ENCODE results near the gene TRPV4.
A peak's percentile ranks its signal among the peaks of the same experiment; 100 is the strongest.
"Not testable (repeated sequence)": the region's sequence is repeated elsewhere in the genome, so short reads cannot be mapped to it uniquely, and the experiment has no call there.

TRPV4 gene

DNA sequence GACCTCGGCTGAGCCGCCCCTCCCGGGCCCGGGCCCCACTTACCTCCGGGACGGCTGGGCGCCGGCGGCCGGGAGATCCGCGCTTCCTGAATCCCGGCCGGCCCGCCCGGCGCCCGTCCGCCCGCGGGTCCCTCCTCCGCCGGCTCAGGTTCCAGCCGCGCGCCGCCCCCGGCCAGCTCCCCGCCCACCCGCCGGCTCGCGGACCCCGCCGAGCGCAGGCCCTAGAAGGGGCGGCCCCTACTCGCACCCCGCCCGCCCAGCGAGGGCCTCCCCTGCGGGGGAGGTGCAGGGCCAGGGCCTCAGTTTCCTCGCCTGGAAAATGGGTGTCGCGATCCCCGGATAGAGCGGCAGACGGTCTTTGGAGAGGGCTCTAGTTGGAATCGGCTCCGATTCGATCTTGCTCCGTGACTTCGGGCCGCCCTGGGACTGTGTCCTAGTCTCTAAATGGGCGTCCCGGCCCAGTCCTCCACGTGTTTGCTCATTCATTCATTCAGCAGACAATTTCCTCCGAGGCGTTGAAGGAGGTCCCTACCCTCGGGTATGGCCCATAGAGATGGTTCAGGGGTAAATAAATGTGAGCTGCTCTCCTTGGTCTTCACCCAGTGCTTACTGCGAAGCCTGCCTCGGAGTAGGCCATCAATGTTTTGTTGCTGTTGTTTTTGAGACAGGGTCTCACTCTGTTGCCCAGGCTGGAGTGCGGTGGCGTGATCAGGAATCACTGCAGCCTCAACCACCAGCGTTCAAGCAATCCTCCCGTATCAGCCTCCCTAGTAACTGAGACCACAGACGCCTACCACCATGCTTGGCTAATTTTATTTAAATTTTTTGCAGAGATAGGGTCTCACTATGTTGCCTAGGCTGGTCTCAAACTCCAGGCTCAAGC lies at the start of gene TRPV4:
TSS of gene TRPV4 (minus strand) at position 92 of the 883 bp plus-strand sequence. CDS start 18,602 bp downstream, outside the sequence.
- DNase-seq = peak; percentile 79

DNA sequence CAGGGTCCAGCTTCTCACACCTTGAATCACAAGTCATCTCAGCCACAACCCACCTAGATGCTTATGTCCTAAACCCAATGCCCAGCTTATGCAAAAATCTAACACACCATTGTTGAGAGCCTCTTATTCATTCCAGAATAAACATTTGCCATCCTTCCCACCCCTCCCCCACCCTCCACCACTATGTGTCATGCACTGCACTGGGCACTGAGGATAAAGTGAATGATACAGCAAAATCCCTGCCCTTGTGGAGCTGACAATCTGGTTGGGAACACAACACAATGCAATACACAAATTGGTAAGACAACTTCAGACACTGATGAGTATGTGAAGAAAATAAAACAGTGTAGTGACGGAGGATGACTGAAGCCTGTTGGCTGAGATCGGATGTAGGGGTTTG lies 48.6 kb upstream of the TRPV4 start:
- no peak for DNase-seq

DNA sequence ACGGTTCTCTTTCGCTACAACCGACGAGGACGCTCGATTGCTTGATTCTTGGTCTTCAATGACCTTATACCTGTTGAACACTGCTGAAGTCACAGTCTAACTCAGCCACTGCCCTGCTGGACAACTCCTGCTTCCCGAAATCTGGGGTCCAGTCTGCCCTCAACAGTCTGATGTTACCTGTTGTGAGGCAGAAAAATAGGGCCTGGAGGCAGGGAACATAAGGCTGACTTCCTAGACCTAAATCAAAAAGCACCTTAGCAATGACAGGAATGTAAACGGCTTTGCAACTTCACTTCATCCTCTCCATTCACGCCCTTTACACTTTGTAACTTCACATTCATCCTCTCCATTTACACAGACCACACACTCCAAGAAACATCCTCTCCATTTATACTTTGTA lies 47.7 kb upstream of the TRPV4 start:
- no peak for DNase-seq

DNA sequence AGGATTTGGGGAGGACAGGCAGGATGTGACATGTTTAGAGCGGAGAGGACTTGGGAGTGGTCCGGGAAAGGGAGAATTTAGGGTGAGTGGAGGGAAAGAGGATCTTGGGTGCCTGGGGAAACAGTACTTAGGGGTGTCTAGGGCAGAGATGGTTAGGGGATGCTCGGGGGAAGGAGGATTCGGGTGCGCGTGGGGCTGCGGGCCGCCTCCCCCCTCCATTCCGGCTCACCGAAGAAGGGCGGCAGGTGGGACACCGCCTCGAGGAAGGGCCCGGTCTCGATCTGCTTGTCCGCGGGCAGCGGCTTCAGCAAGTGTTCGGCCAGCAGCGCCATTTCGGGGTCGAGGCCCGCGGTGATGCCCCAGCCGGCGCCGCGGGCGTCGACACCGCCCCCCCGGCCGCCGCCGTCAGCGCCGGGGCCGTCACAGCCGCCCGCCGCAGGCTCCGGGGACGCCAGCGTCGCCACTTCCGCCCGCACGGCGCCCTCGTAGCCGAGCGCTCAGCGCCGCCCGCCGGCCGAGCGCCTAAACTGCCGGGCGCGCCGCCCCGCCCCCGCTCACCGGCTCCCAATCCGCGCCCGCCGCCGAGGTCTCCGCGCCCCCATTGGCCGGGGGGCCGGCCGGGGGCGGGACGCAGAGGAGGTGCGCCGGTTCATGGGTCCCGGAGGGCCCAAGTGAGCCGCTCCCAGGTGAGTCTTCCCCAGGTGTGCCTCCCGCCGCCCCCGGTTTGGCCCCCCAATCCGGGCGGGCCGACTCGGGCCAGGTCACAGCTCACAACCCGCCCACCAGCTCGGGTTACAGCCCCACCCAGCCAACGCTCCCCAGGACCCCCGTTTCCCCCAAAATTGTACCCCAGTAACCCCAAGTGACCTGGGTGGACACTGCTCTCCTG lies 47.1 kb upstream of the TRPV4 start, which contains the start of gene GLTP:
TSS of gene GLTP (minus strand) at position 499 of the 889 bp plus-strand sequence. CDS start at position 332, 167 bp downstream.
- DNase-seq = peak; percentile 90

DNA sequence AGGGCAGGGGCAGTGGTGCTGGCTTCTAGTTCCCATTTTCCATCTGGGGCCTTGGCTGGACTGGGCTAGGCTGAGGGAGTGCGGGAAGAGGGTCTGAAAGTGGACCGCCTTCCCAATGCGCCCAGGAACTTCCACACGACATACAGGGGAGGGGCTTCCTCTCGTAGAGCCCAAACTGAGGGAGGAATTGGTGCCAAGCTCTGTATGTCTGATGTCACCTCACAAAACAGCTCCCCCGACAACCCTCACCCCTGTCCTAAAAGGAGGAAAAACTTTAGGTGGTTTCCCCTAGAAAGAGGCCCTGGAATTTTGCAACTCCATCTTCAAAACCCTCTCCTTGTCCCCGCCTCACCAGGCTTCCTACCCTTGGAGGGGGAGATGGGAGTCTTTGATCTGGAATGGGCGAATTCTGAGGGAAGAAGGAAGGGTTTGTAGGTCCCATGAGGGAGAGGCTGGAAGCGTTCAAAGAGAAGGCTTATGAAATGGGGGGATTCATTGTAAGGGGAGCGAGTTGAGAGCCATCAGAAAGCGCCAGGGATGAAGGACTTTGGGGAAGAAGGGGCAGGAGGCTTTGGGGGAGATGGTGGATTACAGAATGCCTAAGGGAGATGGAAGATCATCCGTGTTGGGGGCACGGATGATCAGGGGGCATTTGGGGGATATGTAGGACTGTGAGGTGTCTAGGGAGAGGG lies 46.3 kb upstream of the TRPV4 start:
- DNase-seq = peak; percentile 55

DNA sequence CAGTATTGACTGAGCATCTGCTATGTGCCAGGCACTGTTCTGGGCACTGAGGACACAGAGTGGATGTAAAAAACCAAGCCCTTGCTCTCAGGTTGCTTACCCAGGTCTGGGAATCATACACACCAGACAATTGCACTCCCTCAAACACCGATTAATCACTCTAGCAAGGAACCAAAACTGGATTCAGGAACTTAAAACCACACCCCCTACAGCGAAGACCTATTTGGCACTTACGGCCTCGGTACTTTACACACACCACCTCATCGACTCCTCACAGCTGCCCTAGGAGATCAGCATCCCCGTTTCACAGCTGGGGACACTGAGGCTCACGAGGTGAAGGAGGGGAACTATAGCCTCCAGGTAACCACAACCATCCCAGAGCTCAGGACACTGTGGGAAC lies 45.6 kb upstream of the TRPV4 start:
- no peak for DNase-seq

DNA sequence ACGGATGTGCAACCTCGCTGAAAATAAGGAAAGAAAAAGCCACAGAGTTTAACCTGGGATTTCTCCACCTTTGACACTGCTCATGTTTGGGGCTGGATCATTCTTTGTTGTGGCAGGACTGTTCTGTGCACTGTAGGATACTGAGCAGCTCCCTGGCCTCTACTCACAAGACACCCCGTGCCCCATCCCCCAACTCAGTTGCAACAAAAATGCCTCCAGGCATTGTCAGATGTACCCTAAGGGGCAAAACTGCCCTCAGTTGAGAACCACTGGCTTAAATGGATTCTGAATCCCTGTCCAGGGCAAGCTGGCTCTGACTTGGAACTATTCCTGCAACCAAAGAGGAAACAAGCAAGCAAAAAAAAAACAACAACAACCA lies 45.0 kb upstream of the TRPV4 start:
- DNase-seq = no peak

DNA sequence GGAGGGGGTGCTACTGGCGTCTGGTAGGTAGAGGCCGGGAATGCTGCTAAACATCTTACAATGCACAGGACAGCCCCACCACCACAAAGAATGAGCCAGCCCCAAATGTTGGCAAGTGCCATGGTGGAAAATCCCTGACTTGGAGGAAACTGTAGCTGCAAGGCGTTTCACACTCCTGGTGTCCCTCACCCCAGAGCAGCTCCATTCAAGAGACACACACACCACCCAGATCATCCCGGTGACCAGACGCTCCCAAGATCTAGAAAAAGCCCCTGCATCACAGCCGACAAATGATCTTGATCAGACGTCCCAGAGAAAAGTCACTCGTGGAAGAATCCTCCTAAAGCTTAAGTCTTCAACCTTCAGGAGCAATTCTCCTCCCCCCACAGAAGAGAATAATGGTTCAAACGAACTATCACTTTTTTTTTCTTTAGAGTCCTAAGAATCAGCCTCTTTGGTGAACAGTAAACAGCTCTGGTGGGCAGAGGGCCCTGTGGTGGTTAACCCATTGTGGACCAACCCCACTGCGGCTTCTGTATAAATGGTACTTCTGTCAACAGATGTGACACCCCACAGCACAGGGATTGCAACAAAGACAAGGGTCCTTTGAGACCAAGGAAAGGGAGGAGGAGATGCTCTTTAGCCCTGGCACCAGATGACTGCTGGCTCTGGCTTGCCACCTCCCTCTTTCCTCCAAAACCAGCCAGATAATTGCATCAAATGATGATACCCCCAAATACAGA lies 44.5 kb upstream of the TRPV4 start:
- no peak for DNase-seq

DNA sequence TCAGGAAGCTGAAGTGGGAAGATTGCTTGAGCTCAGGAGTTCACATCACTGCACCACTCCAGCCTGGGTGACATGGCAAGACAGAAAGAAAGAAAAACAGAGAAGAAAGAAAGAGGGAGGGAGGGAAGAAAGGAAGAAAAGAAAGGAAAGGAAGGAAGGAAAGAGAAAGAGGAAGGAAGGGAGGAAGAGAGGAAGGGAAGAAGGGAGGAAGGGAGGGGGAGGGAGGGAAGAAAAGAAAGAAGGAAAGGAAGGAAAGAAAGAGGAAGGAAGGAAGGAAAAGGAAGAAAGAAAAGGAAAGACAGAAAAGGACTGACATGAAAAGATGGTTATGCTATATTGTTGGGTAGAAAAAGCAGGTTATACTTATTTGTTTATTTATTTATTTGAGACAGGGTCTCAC lies 43.2 kb upstream of the TRPV4 start:
- DNase-seq = no peak

DNA sequence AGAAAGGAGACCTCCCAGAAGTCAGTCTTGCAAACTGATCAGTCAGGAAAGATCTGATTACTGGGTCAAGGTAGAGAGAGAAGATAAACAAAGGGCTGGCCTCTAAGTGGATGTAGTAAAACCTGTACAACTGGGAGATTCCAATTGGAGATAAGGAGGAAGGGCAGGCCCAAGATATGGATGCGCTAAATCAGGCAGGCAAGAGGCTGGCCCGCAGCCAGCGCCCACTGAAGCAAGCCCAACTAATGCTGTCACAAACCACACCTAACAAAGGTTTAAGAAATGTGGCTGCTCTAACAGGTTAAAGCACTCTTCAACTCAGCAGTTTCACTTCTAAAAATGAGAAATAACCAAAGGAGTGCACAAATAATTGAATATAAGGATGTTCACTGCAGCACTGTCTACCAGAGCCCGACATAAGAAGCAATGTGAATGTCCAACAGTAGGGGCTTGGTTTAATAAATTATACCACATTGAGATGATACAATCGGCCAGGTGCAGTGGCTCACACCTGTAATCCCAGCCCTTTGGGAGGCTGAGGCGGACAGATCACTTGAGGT lies 42.5 kb upstream of the TRPV4 start:
- DNase-seq = no peak

DNA sequence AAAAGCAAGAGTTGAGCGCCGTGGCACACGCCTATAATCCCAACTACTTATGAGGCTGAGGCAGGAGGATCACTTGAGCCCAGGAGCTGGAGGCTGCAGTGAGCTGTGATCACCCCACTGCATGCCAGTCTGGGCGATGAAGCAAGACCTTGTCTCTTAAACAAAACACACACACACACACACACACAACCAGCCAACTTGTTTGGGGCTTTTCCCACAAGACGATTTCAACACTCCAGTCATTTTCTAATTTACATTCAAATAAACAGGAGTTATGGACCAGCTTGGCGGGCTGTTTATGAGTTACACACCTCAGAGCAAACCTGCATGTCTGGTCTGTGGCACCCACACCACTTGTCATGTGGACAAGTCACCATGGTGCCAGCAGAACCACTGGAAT lies 40.5 kb upstream of the TRPV4 start:
- DNase-seq = no peak

DNA sequence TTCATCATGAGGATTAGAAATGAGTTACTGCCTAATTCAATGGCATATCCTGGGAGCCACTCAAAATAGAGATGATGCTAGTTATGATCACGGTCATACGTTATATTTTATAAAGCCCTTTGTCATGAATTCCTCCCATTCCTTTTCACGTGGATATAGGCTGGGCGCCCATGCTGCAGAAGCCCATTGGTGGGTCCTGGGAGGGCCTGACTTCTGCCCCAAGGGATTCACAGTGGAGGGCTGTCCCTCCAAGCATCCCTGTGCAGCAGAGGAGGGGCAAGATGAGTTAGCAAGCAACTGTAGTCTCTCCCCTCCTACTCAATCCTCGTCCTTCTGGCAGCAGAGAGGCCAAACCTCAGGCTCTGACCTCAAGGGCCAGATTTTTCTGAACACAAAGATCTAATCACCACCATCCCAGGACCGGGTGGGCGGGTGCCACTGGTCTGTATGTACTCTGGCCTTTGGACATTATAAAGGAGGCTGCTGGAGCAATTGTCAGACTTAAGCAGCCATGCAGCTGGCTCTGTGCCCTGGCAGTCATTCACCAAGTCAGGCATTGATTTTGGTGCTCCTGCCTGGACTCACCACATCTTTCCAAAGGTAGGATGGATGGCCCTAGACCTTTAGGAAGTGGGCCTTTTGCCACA lies 38.6 kb upstream of the TRPV4 start:
- DNase-seq = no peak

DNA sequence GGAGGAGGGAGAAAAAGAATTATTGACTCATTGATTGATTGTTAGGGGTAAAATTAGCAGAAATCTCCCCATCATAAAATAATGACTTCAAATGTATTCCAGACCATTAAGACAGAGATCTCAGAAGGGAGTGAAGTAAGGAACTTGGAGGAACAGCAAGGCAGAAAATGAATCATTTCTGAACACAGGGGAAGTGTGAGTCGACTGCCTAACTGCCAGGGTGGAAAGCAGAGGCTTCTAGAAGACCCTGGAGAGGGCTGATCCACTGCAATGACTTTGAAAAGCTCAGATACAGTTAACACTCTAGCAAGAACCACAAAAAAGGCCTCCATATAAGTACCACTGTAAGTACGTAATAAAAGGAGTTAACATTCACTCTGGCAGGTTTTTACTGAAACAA lies 37.5 kb upstream of the TRPV4 start:
- no peak for DNase-seq

DNA sequence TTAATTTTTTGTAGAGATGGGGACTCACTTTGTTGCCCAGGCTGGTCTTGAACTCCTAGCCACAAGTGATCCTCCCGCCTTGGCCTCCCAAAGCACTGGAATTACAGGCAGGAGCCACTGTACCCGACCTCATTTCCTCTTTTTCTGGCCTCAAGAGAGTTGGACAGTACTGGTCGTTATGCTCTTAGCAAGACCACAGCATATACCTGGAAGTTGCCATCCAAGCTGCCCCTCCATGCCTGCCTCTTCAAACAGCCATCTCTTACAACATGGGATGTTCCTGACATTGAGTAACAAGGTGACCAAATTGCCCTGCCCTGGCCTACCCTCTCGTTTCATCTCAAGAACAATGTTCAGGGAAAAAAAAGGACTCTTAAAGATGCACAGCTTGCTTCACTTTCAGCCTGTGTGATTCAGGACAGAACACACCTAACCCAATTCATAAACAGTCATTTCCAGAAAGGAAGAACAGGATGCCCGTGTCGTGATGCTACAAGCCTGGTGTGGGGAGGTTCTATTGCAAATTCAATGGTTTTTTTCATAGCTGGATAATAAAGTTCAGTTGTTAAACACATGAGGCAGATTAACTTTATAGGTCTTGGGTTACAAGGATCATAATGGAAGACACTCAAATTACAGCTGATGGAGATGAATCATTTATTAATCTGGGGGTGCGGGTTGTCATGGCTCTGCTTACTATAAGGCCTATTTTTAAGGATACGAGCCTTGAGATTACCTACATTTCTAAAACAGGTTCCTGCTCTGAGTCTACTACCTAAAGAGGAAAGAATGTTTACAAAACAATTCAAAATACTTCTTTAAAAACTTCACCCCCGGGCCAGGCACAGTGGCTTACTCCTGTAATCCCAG lies 35.2 kb upstream of the TRPV4 start:
- DNase-seq = no peak

DNA sequence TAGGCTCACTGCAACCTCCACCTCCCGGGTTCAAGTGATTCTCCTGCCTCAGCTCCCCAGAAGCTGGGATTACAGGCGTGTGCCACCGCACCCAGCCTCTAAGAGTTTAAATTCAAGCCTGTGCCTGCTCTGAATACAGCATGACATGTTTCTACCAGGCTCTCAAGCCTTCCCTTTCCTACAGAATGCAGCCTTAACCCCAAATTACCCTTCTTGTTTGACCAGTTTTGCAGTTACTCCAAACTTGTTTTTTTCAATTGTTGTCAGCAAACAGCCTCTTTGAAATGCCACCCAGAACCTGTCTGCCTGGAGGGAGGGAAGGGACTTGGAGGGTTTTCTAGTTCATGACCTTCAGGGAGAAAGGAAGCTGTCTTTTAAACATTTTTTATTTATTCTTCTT lies 31.7 kb upstream of the TRPV4 start:
- DNase-seq = no peak

DNA sequence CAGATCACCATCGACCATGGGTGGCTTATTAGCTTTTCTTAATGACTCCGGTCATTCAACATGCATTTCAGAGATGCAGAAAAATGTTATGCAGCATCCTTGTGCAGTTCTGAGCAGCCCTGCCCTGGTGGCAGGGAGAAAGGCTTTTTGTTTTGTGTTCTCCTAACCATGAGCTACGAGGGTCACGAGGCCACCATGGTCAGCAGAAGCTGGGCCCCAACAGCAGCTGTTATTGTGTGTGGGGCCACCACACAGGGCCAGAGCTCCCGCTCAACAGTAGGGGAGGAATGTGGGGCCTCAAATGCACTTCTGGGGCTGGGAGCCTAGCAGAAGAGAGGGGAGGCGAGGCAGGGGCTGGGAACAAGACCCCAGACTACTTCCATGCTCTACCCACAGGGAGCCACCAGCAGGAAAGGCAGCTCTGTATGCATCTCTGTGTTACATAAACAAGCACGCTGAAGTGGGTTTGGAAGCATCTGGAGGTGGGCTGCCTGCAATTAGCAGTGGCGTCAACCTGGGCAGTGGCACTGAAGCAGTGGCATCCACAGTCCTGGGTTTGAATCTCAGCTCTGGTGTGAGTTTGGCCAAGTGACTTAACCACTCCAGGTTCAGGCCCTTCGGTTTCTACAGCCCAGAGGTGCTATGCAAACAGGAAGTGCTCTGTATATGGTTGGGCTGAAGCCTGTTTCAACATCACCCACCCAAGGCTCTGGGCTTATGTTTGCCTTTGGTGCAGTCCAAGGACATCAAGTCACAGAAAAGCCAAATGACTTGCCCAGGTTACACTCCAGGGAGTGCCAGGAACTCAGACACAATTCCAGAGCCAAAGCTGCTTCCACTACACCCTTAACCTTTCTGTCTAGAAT lies 30.9 kb upstream of the TRPV4 start:
- no peak for DNase-seq

DNA sequence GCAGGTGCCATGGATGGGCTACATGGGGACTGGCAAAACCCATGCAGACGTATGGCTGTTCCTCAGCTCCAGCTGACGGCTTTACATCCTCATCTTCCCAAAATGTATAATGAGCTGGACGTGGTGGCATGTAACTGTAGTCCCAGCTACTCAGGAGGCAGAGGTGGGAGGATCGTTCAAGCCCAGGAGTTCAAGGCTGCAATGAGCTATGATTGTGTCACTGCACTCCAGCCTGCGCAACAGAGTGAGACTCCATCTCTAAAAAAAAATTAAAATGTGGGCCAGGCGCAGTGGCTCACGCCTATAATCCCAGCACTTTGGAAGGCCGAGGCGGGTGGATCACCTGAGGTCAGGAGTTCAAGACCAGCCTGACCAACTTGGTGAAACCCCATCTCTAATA lies 29.3 kb upstream of the TRPV4 start:
- not testable (repeated sequence) for DNase-seq

DNA sequence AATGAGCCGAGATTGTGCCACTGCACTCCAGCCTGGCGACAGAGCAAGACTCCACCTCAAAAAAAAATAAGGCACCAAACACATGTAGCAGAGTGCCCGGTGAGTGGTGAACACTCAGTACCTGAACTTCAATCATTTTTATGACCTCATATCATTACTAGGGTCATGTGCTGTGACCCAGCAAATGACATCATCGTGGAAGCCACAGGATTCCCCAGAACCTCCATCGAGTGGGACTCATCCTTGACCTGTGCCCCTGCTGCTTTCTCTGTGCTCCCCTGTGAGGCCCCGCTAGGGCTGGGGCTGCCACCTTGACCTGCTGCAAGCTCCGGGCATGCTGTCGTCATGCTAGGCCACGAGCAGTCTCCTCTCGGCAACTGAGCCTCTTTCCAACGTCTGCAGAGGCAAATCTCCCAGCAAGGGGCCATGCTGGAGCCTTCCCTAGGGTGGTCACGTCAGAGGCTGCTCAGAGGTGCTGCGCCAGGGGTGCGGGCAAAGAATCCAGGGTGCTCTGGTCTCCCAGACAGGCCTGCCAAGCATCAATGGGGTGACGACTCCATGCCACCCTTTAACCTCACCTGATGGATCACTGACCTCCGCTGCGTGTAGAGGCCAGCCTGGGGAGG lies 28.6 kb upstream of the TRPV4 start:
- DNase-seq = no peak

DNA sequence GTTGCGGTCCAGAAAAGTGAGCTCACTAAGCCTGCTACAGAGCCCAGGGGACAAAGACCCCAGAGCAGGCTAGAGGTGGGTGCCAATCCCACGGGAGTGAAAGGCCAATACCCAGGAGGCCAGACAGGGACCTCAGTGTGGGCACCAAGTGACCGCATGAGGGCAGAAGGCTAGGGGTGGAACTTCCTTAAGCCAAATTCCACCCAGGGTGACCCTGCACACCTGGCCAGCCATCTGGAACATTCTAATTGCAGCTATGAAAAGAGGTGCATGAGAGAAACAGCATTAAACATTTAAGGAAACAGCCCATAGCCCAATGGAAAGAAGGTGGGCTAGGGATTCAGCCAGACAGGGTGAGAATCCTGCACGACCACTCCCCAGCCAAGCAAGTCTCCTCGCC lies 27.8 kb upstream of the TRPV4 start:
- no peak for DNase-seq

Measured in right forelimb (tissue), 1 donor.